IPS-18c (cell line): Measurements from ENCODE around the gene UPF2.
"Not testable (repeated sequence)": the region's sequence is repeated elsewhere in the genome, so short reads cannot be mapped to it uniquely, and the experiment has no call there.

ENCODE experiments used
- H3K4me3 ChIP-seq: 2 replicates; pipeline ENCODE4 v1.7.0; 2013; ENCODE audit warnings: low read depth, mild to moderate bottlenecking, low read length, moderate library complexity; ENCODE audit not compliant: insufficient read depth
- H3K9me3 ChIP-seq: one replicate; pipeline ENCODE4 v1.6.1; 2013; ENCODE audit warnings: mild to moderate bottlenecking, low read length, moderate library complexity; ENCODE audit not compliant: control insufficient read depth, insufficient read depth

The UPF2 gene

GRCh38 chr10:12050528-12050927, 7.9 kb upstream of the UPF2 start:
- H3K9me3 ChIP-seq: no peaks in the 10 kb centered on the region

GRCh38 chr10:12048547-12048946, 5.9 kb upstream of the UPF2 start:
- H3K4me3 ChIP-seq: no peak overlapping the region

More at GRCh38 chr10:12050528-12050927, 7.9 kb upstream of the UPF2 start:
- H3K4me3 ChIP-seq: no peak overlapping the region

GRCh38 chr10:12045596-12045995, 3.0 kb upstream of the UPF2 start:
- Histone ChIP-seq H3K4me3 (no peak overlapping the region), H3K9me3 (no peaks in the 10 kb centered on the region)

More at GRCh38 chr10:12048547-12048946, 5.9 kb upstream of the UPF2 start:
- no peaks in the 10 kb centered on the region for H3K9me3 ChIP-seq

- Histone ChIP-seq H3K9me3 (no peaks in the 10 kb centered on the region), H3K4me3 (peak overlapping the region; percentile 88)
Observed at GRCh38 chr10:12042409-12042796, 206 bp downstream of the UPF2 start.

GRCh38 chr10:12041766-12042408, 722 bp downstream of the UPF2 start:
- no peaks in the 10 kb centered on the region for H3K9me3 ChIP-seq
- H3K4me3 ChIP-seq: peak overlapping the region; percentile 88

GRCh38 chr10:12036073-12036655, 6.4 kb downstream of the UPF2 start:
- Histone ChIP-seq H3K4me3 (no peak overlapping the region), H3K9me3 (no peaks in the 10 kb centered on the region)

GRCh38 chr10:12031404-12031803, 11.2 kb downstream of the UPF2 start:
- H3K4me3 ChIP-seq: no peak overlapping the region

GRCh38 chr10:12027539-12027938, 15.1 kb downstream of the UPF2 start:
- Histone ChIP-seq H3K9me3 (no peaks in the 10 kb centered on the region), H3K4me3 (no peak overlapping the region)

More at GRCh38 chr10:12031404-12031803, 11.2 kb downstream of the UPF2 start:
- H3K9me3 ChIP-seq: no peaks in the 10 kb centered on the region

- H3K9me3 ChIP-seq: no peaks in the 10 kb centered on the region
- H3K4me3 ChIP-seq: no peak overlapping the region
Observed at GRCh38 chr10:12025591-12025990, 17.0 kb downstream of the UPF2 start.

- no peak overlapping the region for H3K4me3 ChIP-seq
- H3K9me3 ChIP-seq: no peaks in the 10 kb centered on the region
Observed at GRCh38 chr10:12022580-12023257, 19.9 kb downstream of the UPF2 start.

GRCh38 chr10:12020574-12020973, 22.0 kb downstream of the UPF2 start:
- Histone ChIP-seq H3K9me3 (no peaks in the 10 kb centered on the region), H3K4me3 (no peak overlapping the region)

GRCh38 chr10:12019283-12019971, 23.2 kb downstream of the UPF2 start:
- Histone ChIP-seq H3K9me3 (no peaks in the 10 kb centered on the region), H3K4me3 (no peak overlapping the region)

- no peaks in the 10 kb centered on the region for H3K9me3 ChIP-seq
- H3K4me3 ChIP-seq: no peak overlapping the region
Observed at GRCh38 chr10:12018438-12019282, 23.9 kb downstream of the UPF2 start.

GRCh38 chr10:12013926-12014325, 28.7 kb downstream of the UPF2 start:
- Histone ChIP-seq H3K4me3 (no peak overlapping the region), H3K9me3 (no peaks in the 10 kb centered on the region)

GRCh38 chr10:12013391-12013790, 29.2 kb downstream of the UPF2 start:
- not testable (repeated sequence) for H3K4me3 ChIP-seq, H3K9me3 ChIP-seq

- Histone ChIP-seq H3K9me3 (no peaks in the 10 kb centered on the region), H3K4me3 (no peak overlapping the region)
Observed at GRCh38 chr10:12010353-12010752, 32.3 kb downstream of the UPF2 start.

GRCh38 chr10:12008842-12009241, 33.8 kb downstream of the UPF2 start:
- H3K9me3 ChIP-seq, H3K4me3 ChIP-seq: not testable (repeated sequence)
